Left forelimb (tissue), 1 donor: ENCODE data around the gene ITGB3.

Experiments
- DNase-seq: peaks from one replicate; pipeline ENCODE4 v3.0.0-alpha.2; 2018; ENCODE audit warnings: low spot score

The ITGB3 gene

DNA sequence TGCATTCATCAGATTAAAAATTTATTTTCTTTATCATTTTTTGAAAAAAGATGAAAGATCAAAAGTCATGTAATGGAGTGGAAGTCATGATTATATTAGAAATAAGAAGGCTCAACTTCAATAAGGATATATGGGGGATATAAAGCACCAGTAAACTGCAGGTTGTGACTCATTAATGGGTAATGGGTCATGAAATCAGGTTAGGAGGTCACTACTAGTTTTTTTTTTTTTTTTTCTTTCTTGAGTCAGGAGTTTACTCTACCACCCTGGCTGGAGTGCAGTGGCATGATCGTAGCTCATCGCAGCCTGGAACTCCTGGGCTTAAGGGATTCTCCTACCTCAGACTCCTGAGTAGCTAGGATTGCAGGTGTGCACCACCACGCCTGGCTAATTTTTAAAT lies 84.4 kb downstream of the ITGB3 start:
- no peak for DNase-seq

DNA sequence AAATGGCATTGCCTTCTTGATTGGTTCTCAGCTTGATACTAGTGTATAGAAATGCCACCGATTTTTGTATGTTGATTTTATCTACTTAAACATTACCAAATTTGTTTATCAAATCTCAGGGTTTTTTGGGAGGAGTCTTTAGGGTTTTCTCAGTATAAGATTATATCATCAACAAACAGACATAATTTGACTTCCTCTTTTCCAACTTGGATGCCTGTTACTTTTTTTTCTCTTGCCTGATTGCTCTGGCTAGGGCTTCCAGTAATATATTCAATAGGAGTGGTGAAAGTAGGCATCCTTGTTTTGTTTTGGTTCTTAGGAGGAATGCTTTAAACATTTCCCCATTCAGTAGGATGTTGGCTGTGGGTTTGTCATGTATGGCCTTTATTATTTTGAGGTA lies 99.2 kb downstream of the ITGB3 start:
- no peak for DNase-seq

DNA sequence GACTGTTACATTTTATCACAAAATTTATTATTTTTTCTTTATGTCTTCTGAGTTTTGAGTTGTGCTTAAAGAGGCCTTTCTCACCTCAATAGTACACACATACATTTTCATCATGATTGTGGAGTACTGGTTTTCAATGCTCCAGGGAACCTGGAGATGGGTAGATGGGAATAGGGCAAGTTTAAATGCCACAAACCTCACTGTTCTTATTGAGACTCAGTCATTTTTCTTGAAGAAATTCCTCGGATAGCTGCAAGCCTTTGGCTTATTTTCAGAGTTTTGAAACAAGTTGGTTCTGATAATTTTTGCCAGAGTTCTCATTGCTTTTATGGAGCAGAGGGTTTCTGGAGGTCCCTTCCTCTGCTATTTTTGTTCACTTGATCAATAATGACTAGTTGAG lies 105.0 kb downstream of the ITGB3 start:
- no peak for DNase-seq
